ENCODE data around the gene TMEFF2. TPM values are rescaled to one million over a fixed set of nuclear protein-coding genes. Genes with fewer than 3 reads are reported as not detected.

TMEFF2 gene
- total and polyA plus RNA-seq, 2 experiments from 2014 or later = 0.13 TPM; not detected in 1

GRCh38 chr2:191976436-191976835 lies 218.3 kb downstream of the TMEFF2 start:
- no peaks in the 10 kb centered on the region for H3K79me2 ChIP-seq (ENCODE audit: insufficient read depth)
- H3K4me1 ChIP-seq (ENCODE audit: insufficient read depth) = peaks cover 28% of the 10 kb centered on the region; the same call in 1 of the 2 replicates
- H3K9me3 ChIP-seq (ENCODE audit: low read depth) = no peaks in the 10 kb centered on the region
- in situ Hi-C loops (cut with MboI) = no loop called here
- no peaks in the 10 kb centered on the region for H3K36me3 ChIP-seq (ENCODE audit: low read depth)
- no peak overlapping the region for H3K9ac ChIP-seq
- H3F3A ChIP-seq (ENCODE audit: insufficient read depth) = peaks cover 16% of the 10 kb centered on the region
- H4K20me1 ChIP-seq (ENCODE audit: insufficient read depth) = no peaks in the 10 kb centered on the region
- DNase-seq = peak; percentile 51
- H2AFZ ChIP-seq = no peak overlapping the region
- TF ChIP-seq EZH2phosphoT487 (IDR thresholded peaks at IDR 0.05; ENCODE audit: insufficient read depth, low read depth) (no peak), EZH2 (IDR thresholded peaks at IDR 0.05; ENCODE audit: insufficient read depth, poor library complexity, severe bottlenecking) (no peak)
- H3K27ac ChIP-seq = no peak overlapping the region
- no peaks in the 10 kb centered on the region for H3K9me2 ChIP-seq (ENCODE audit: insufficient read depth)
- H3K4me3 ChIP-seq = no peak overlapping the region
- WGBS, 2 experiments (ENCODE audit: low coverage in 1 of 2, low lambda C conversion rate in 2 of 2, missing lambda C conversion rate in 2 of 2) = 68 to 69% methylated on average over 3 of the region's 3 CpGs
- H3K27me3 ChIP-seq (replicated peaks; ENCODE audit: insufficient read depth) = no peaks in the 10 kb centered on the region
- peak overlapping the region; percentile 21 for H3K4me2 ChIP-seq (ENCODE audit: unreplicated experiment)

GRCh38 chr2:191974676-191975075 lies 220.1 kb downstream of the TMEFF2 start:
- Histone ChIP-seq H2AFZ (no peak overlapping the region), H3K4me1 (ENCODE audit: insufficient read depth) (peaks cover 28% of the 10 kb centered on the region; the same call in 1 of the 2 replicates), H3K9me3 (ENCODE audit: low read depth) (no peaks in the 10 kb centered on the region), H3K27ac (no peak overlapping the region), H3F3A (ENCODE audit: insufficient read depth) (peaks cover 16% of the 10 kb centered on the region), H3K9ac (no peak overlapping the region), H3K79me2 (ENCODE audit: insufficient read depth) (no peaks in the 10 kb centered on the region), H3K27me3 (replicated peaks; ENCODE audit: insufficient read depth) (no peaks in the 10 kb centered on the region), H3K4me2 (ENCODE audit: unreplicated experiment) (no peak overlapping the region), H3K4me3 (no peak overlapping the region), H4K20me1 (ENCODE audit: insufficient read depth) (no peaks in the 10 kb centered on the region), H3K36me3 (ENCODE audit: low read depth) (no peaks in the 10 kb centered on the region), H3K9me2 (ENCODE audit: insufficient read depth) (0 out of 2 replicates have a peak, but pooled peaks cover 6% of the 10 kb centered on the region)
- TF ChIP-seq EZH2phosphoT487 (IDR thresholded peaks at IDR 0.05; ENCODE audit: insufficient read depth, low read depth) = no peak
- TF ChIP-seq EZH2 (IDR thresholded peaks at IDR 0.05; ENCODE audit: insufficient read depth, poor library complexity, severe bottlenecking) = no peak
- no peak for DNase-seq
- in situ Hi-C loops (cut with MboI) = no loop called here

GRCh38 chr2:191970867-191971266 lies 223.9 kb downstream of the TMEFF2 start:
- H3K4me3 ChIP-seq = no peak overlapping the region
- no peaks in the 10 kb centered on the region for H3K9me3 ChIP-seq (ENCODE audit: low read depth)
- WGBS, 2 experiments (ENCODE audit: low coverage in 1 of 2, low lambda C conversion rate in 2 of 2, missing lambda C conversion rate in 2 of 2) = 82 to 85% methylated on average over 2 of the region's 2 CpGs
- H3K4me1 ChIP-seq (ENCODE audit: insufficient read depth) = peaks cover under 1% of the 10 kb centered on the region; the same call in 1 of the 2 replicates
- H3K36me3 ChIP-seq (ENCODE audit: low read depth) = no peaks in the 10 kb centered on the region
- no peak overlapping the region for H3K9ac ChIP-seq
- no peak overlapping the region for H2AFZ ChIP-seq
- H3K9me2 ChIP-seq (ENCODE audit: insufficient read depth) = 0 out of 2 replicates have a peak, but pooled peaks cover 6% of the 10 kb centered on the region
- no peak overlapping the region for H3K4me2 ChIP-seq (ENCODE audit: unreplicated experiment)
- H3F3A ChIP-seq (ENCODE audit: insufficient read depth) = peaks cover under 1% of the 10 kb centered on the region; the same call in 1 of the 2 replicates
- no peaks in the 10 kb centered on the region for H3K79me2 ChIP-seq (ENCODE audit: insufficient read depth)
- no peak for DNase-seq
- in situ Hi-C loops (cut with MboI) = no loop called here
- no peaks in the 10 kb centered on the region for H4K20me1 ChIP-seq (ENCODE audit: insufficient read depth)
- no peak overlapping the region for H3K27ac ChIP-seq
- H3K27me3 ChIP-seq (replicated peaks; ENCODE audit: insufficient read depth) = no peaks in the 10 kb centered on the region
- no peak for TF ChIP-seq EZH2 (IDR thresholded peaks at IDR 0.05; ENCODE audit: insufficient read depth, poor library complexity, severe bottlenecking)

GRCh38 chr2:191968120-191968519 lies 226.6 kb downstream of the TMEFF2 start:
- 79 to 81% methylated on average over 2 of the region's 2 CpGs for WGBS, 2 experiments (ENCODE audit: low coverage in 1 of 2, low lambda C conversion rate in 2 of 2, missing lambda C conversion rate in 2 of 2)
- Histone ChIP-seq H2AFZ (no peak overlapping the region), H3K4me3 (no peak overlapping the region), H3K4me1 (ENCODE audit: insufficient read depth) (no peaks in the 10 kb centered on the region; the same call in 1 of the 2 replicates), H3K4me2 (ENCODE audit: unreplicated experiment) (no peak overlapping the region), H3K36me3 (ENCODE audit: low read depth) (no peaks in the 10 kb centered on the region), H3K9ac (no peak overlapping the region), H3K27ac (no peak overlapping the region), H4K20me1 (ENCODE audit: insufficient read depth) (no peaks in the 10 kb centered on the region), H3K9me2 (ENCODE audit: insufficient read depth) (0 out of 2 replicates have a peak, but pooled peaks cover 6% of the 10 kb centered on the region), H3K9me3 (ENCODE audit: low read depth) (no peaks in the 10 kb centered on the region), H3F3A (ENCODE audit: insufficient read depth) (no peaks in the 10 kb centered on the region), H3K27me3 (replicated peaks; ENCODE audit: insufficient read depth) (no peaks in the 10 kb centered on the region), H3K79me2 (ENCODE audit: insufficient read depth) (no peaks in the 10 kb centered on the region)
- in situ Hi-C loops (cut with MboI) = no loop called here
- DNase-seq = no peak
- TF ChIP-seq EZH2phosphoT487 (IDR thresholded peaks at IDR 0.05; ENCODE audit: insufficient read depth, low read depth) (no peak), EZH2 (IDR thresholded peaks at IDR 0.05; ENCODE audit: insufficient read depth, poor library complexity, severe bottlenecking) (no peak)

- Histone ChIP-seq H3K9me3 (ENCODE audit: low read depth) (no peaks in the 10 kb centered on the region), H3K27me3 (replicated peaks; ENCODE audit: insufficient read depth) (no peaks in the 10 kb centered on the region), H3K79me2 (ENCODE audit: insufficient read depth) (no peaks in the 10 kb centered on the region), H3K9me2 (ENCODE audit: insufficient read depth) (0 out of 2 replicates have a peak, but pooled peaks cover 6% of the 10 kb centered on the region), H3K4me3 (no peak overlapping the region), H3K4me1 (ENCODE audit: insufficient read depth) (no peaks in the 10 kb centered on the region; the same call in 1 of the 2 replicates), H2AFZ (no peak overlapping the region), H3K9ac (no peak overlapping the region), H3F3A (ENCODE audit: insufficient read depth) (no peaks in the 10 kb centered on the region), H3K27ac (no peak overlapping the region), H4K20me1 (ENCODE audit: insufficient read depth) (no peaks in the 10 kb centered on the region), H3K36me3 (ENCODE audit: low read depth) (no peaks in the 10 kb centered on the region), H3K4me2 (ENCODE audit: unreplicated experiment) (no peak overlapping the region)
- DNase-seq = no peak
- TF ChIP-seq EZH2phosphoT487 (IDR thresholded peaks at IDR 0.05; ENCODE audit: insufficient read depth, low read depth) (no peak), EZH2 (IDR thresholded peaks at IDR 0.05; ENCODE audit: insufficient read depth, poor library complexity, severe bottlenecking) (no peak)
- in situ Hi-C loops (cut with MboI) = no loop called here
- 60 to 67% methylated on average over 4 of the region's 4 CpGs for WGBS, 2 experiments (ENCODE audit: low coverage in 1 of 2, low lambda C conversion rate in 2 of 2, missing lambda C conversion rate in 2 of 2)
Observed at GRCh38 chr2:191965733-191966132, 229.0 kb downstream of the TMEFF2 start.

Data from GM23248 (cell line).